Panc1 (cell line): ENCODE measurements around the gene LPP. TPM values are rescaled to one million over a fixed set of nuclear protein-coding genes. Genes with fewer than 3 reads are reported as not detected.

Experiments used
- ATAC-seq: fragments of 200-7000 bp; cut with Tn5 transposase; 2 replicates; pipeline ENCODE4 v1.9.1; 2020; ENCODE audit warnings: mild to moderate bottlenecking, moderate library complexity
- BruUV-seq: library from RNA; stranded (reverse); fragments of 400-500 nt; replicated peaks from 2 replicates; lab custom pipeline; 2021; lab: Mats Ljungman, UMichigan
- CTCF ChIA-PET: fragments of 300-600 bp; sonication (Branson Sonifier 250); formaldehyde crosslinking; loops from one replicate; lab custom pipeline; 2022; ENCODE audit warnings: antibody characterized with exemption; lab: Charles Lee
- POLR2A ChIA-PET: fragments of 300-600 bp; sonication (Branson Sonifier 250); formaldehyde crosslinking; loops from one replicate; lab custom pipeline; 2022; ENCODE audit warnings: antibody characterized with exemption; lab: Charles Lee
- DNase-seq: peaks from one replicate; pipeline ENCODE4 v3.0.0-alpha.2; 2010; ENCODE audit warnings: low read depth, low spot score
- H3K27ac ChIP-seq: 2 replicates; pipeline ENCODE4 v1.5.1; 2011; ENCODE audit warnings: mild to moderate bottlenecking, low read length, inconsistent platforms
- H3K27me3 ChIP-seq: fragments of 200-500 bp; sonication (Bioruptor generic); 2 replicates; pipeline ENCODE4 v1.6.0; 2014; ENCODE audit warnings: low read length, inconsistent platforms; ENCODE audit not compliant: control insufficient read depth, insufficient read depth
- H3K36me3 ChIP-seq: fragments of 200-500 bp; sonication (Bioruptor generic); 2 replicates; pipeline ENCODE4 v1.5.1; 2014; ENCODE audit warnings: inconsistent platforms, mild to moderate bottlenecking, low read length, moderate library complexity; ENCODE audit not compliant: control insufficient read depth, insufficient read depth
- H3K4me1 ChIP-seq: 2 replicates; pipeline ENCODE4 v1.5.1; 2011; ENCODE audit warnings: inconsistent platforms, mild to moderate bottlenecking, low read length, moderate library complexity; ENCODE audit not compliant: control insufficient read depth, insufficient read depth
- H3K4me3 ChIP-seq, 2 experiments: 2 replicates each; pipeline ENCODE4 v1.5.1; 2011 to 2012; ENCODE audit warnings: low read depth in 2 of 2, low read length in 2 of 2, mild to moderate bottlenecking in 2 of 2, inconsistent platforms in 1 of 2, moderate library complexity in 1 of 2
- H3K9me3 ChIP-seq: fragments of 200-500 bp; sonication (Bioruptor generic); 2 replicates; pipeline ENCODE4 v1.5.1; 2014; ENCODE audit warnings: low read depth, mild to moderate bottlenecking, inconsistent platforms, low read length, moderate library complexity; ENCODE audit not compliant: control insufficient read depth, insufficient read depth
- POLR2AphosphoS5 ChIP-seq: IDR thresholded peaks from 2 replicates; pipeline ENCODE4 v1.6.1; 2012; ENCODE audit warnings: mild to moderate bottlenecking, low read depth, low read length, moderate library complexity
- SIN3A ChIP-seq: IDR thresholded peaks from 2 replicates; pipeline ENCODE4 v1.6.1; 2012; ENCODE audit warnings: low read depth, mild to moderate bottlenecking, low read length, moderate library complexity, borderline replicate concordance; ENCODE audit not compliant: insufficient read depth
- TCF7L2 ChIP-seq: IDR thresholded peaks from 2 replicates; pipeline ENCODE4 v1.6.1; 2011; ENCODE audit warnings: mild to moderate bottlenecking, low read depth, low read length, inconsistent platforms
- in situ Hi-C: cut with HindIII; loops from 2 replicates; pipeline ENCODE4 v1.10.0; 2016; ENCODE audit warnings: low sequenced_read_pairs, low pct_unique_long_range_greater_than_20kb
- intact Hi-C: fragments of 100-400 bp; cut with micrococcal nuclease; formaldehyde crosslinking; loops from one replicate; pipeline ENCODE4 v1.10.0; 2022; ENCODE audit not compliant: unreplicated experiment
- total RNA-seq: library from RNA; stranded (reverse); gene quantifications from one replicate; pipeline ENCODE4 v1.2.1, GENCODE V29; 2021; ENCODE audit not compliant: unreplicated experiment
- TF ChIP-seq, protein P1 (sequence below), 2 experiments: IDR thresholded peaks; 2 replicates each; pipeline ENCODE4 v1.6.1; 2011 to 2012; ENCODE audit warnings: low read depth in 2 of 2, control low read depth in 1 of 2, low read length in 1 of 2, mild to moderate bottlenecking in 1 of 2, moderate library complexity in 1 of 2; ENCODE audit not compliant: insufficient read depth in 1 of 2
- TF ChIP-seq, protein P2 (sequence below): fragments of 450-650 bp; IDR thresholded peaks from 2 replicates; pipeline ENCODE4 v1.5.1; 2017; ENCODE audit warnings: mild to moderate bottlenecking

Gene LPP
- total RNA-seq, 1 experiment from 2014 or later = 90.0 TPM

DNA sequence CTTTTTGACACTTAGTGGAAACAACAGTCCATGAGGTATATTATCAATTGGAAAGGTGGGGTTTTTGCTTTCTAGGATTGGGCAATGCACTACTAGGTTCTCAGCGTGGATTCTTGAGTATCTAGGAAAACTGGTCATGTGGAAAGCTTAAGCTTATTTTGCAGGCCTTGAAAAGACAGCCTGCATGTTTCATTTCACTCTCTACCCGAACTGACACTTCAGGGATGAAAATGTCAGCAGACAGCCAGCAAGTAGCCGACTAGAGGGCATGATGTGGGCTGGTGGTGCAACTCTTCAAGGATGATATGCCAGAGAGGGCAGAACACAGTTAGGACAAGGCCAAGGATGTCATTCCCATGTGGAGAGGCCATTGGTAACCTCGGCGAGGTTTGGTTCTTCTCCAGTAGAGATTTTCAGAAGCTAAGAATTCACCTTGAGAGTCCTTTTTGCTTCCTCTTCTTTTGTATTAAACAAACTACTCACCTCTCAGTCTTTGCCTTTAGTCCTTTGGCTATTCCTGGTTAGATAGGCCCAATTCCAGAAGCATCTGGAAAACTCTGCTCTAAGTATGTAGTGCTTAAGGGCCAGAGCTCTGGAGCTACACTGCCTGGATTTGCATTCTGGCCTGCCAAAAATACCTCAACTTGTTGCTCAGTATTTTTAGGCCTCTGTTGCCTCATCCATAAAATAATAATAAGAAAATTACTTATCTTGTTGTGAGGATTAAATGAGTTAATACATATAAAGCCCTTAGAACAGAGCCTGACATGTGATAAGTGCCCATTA is 17.9 kb downstream of the LPP start:
- DNase-seq = no peak
- POLR2A ChIA-PET = interaction anchor here (0.9 kb wide), 1 partner anchor 269 kb away, joined by 3 read pairs; no protein-coding TSS in a partner anchor
- peaks cover 9% of the 10 kb centered on the region; the same call in 1 of the 2 replicates for H3K4me1 ChIP-seq
- intact Hi-C loops = no loop called here
- H3K9me3 ChIP-seq = no peaks in the 10 kb centered on the region
- in situ Hi-C loops = no loop called here
- H3K36me3 ChIP-seq = no peaks in the 10 kb centered on the region
- H3K27me3 ChIP-seq = no peaks in the 10 kb centered on the region
- no TSS peak for BruUV-seq
- ATAC-seq = no peak
- CTCF ChIA-PET = interaction anchor here (0.5 kb wide), 1 partner anchor 429 kb away, joined by 3 read pairs; no protein-coding TSS in a partner anchor
- H3K27ac ChIP-seq = no peak overlapping the region
- TF ChIP-seq POLR2AphosphoS5 (no peak), SIN3A (no peak), TCF7L2 (no peak)
- TF ChIP-seq, protein P1, sequence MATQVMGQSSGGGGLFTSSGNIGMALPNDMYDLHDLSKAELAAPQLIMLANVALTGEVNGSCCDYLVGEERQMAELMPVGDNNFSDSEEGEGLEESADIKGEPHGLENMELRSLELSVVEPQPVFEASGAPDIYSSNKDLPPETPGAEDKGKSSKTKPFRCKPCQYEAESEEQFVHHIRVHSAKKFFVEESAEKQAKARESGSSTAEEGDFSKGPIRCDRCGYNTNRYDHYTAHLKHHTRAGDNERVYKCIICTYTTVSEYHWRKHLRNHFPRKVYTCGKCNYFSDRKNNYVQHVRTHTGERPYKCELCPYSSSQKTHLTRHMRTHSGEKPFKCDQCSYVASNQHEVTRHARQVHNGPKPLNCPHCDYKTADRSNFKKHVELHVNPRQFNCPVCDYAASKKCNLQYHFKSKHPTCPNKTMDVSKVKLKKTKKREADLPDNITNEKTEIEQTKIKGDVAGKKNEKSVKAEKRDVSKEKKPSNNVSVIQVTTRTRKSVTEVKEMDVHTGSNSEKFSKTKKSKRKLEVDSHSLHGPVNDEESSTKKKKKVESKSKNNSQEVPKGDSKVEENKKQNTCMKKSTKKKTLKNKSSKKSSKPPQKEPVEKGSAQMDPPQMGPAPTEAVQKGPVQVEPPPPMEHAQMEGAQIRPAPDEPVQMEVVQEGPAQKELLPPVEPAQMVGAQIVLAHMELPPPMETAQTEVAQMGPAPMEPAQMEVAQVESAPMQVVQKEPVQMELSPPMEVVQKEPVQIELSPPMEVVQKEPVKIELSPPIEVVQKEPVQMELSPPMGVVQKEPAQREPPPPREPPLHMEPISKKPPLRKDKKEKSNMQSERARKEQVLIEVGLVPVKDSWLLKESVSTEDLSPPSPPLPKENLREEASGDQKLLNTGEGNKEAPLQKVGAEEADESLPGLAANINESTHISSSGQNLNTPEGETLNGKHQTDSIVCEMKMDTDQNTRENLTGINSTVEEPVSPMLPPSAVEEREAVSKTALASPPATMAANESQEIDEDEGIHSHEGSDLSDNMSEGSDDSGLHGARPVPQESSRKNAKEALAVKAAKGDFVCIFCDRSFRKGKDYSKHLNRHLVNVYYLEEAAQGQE (IDR thresholded peaks at IDR 0.05; ENCODE audit: insufficient read depth in 1 of 2, low read depth in 2 of 2, low read length in 1 of 2) = no peak
- TF ChIP-seq, protein P2, sequence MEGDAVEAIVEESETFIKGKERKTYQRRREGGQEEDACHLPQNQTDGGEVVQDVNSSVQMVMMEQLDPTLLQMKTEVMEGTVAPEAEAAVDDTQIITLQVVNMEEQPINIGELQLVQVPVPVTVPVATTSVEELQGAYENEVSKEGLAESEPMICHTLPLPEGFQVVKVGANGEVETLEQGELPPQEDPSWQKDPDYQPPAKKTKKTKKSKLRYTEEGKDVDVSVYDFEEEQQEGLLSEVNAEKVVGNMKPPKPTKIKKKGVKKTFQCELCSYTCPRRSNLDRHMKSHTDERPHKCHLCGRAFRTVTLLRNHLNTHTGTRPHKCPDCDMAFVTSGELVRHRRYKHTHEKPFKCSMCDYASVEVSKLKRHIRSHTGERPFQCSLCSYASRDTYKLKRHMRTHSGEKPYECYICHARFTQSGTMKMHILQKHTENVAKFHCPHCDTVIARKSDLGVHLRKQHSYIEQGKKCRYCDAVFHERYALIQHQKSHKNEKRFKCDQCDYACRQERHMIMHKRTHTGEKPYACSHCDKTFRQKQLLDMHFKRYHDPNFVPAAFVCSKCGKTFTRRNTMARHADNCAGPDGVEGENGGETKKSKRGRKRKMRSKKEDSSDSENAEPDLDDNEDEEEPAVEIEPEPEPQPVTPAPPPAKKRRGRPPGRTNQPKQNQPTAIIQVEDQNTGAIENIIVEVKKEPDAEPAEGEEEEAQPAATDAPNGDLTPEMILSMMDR = no peak
- H3K4me3 ChIP-seq = no peak overlapping the region

DNA sequence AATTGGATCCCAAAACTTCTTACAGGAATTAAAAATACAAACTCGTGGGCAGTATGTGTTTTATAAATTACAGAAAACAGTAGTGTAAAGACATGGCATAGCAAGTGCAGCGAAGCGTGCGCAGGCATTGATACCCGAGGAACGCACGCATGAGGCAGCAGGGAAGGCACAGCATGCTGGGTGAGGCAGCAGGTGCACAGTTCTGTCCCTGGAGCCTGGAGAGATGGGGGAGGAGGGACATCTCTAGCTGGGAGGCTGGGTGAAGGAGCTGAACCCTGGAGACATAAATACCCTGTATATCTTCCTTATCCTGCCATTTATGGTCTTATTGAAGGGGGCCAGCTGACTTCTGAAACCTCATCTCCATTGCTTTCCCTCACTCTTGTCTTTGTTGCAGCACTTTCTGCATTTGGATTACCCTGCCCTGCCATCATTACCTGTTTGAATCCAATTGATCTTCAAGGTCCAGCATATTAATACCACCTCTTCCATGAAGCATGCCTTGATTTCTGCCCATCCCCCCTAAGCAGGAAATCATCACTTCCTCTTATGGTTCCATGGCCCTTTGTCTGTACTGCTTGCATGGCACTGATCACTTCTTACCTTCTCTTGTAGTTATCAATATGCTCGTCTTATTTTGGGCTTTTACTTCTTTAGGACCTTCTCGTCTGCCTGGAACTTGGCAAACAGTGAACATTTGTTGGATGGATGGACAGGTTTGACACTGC is 20.5 kb downstream of the LPP start:
- in situ Hi-C loops (no loop called here), intact Hi-C loops (no loop called here)
- no peak for TF ChIP-seq SIN3A
- TF ChIP-seq, protein P2 = no peak
- no peak for TF ChIP-seq POLR2AphosphoS5
- TF ChIP-seq, protein P1 (IDR thresholded peaks at IDR 0.05; ENCODE audit: insufficient read depth in 1 of 2, low read depth in 2 of 2, low read length in 1 of 2) = no peak
- no peak for TF ChIP-seq TCF7L2
- no TSS peak for BruUV-seq
- Histone ChIP-seq H3K9me3 (no peaks in the 10 kb centered on the region), H3K4me3 (no peak overlapping the region), H3K27ac (no peak overlapping the region), H3K27me3 (no peaks in the 10 kb centered on the region), H3K36me3 (no peaks in the 10 kb centered on the region), H3K4me1 (0 out of 2 replicates have a peak, but pooled peaks cover 2% of the 10 kb centered on the region)
- ChIA-PET POLR2A (no interaction called here), CTCF (no interaction called here)
- ATAC-seq (no peak), DNase-seq (no peak)
